PC-3 (cell line): Measurements from ENCODE around the gene SLC13A3.

Experiments used
- CTCF ChIP-seq: fragments of 300-600 bp; sonication (generic); conservative IDR thresholded peaks from 2 replicates; pipeline ENCODE4 v1.5.1; 2017; ENCODE audit warnings: antibody characterized with exemption, low read depth, mild to moderate bottlenecking, low read length
- EZH2 ChIP-seq: fragments of 300-600 bp; sonication (generic); IDR thresholded peaks from one replicate; pipeline ENCODE4 v1.6.1; 2017; ENCODE audit warnings: antibody characterized with exemption, mild to moderate bottlenecking, low read length; ENCODE audit not compliant: unreplicated experiment
- EZH2phosphoT487 ChIP-seq: fragments of 300-600 bp; sonication (generic); IDR thresholded peaks from 2 replicates; pipeline ENCODE4 v1.6.1; 2018; ENCODE audit warnings: mild to moderate bottlenecking, antibody characterized with exemption, low read length, borderline replicate concordance

GRCh38 chr20:46691196-46691595 is 39.9 kb upstream of the SLC13A3 start:
- TF ChIP-seq EZH2 (no peak), CTCF (no peak), EZH2phosphoT487 (no peak)
